T-helper 1 cell (primary cell): ENCODE data around the gene RASSF5.
"Not testable (repeated sequence)": the region's sequence is repeated elsewhere in the genome, so short reads cannot be mapped to it uniquely, and the experiment has no call there.

ENCODE experiments used
- DNase-seq, 5 donors: peaks; one replicate each; pipeline ENCODE4 v3.0.0-alpha.2; 2012 to 2020

RASSF5 gene

DNA sequence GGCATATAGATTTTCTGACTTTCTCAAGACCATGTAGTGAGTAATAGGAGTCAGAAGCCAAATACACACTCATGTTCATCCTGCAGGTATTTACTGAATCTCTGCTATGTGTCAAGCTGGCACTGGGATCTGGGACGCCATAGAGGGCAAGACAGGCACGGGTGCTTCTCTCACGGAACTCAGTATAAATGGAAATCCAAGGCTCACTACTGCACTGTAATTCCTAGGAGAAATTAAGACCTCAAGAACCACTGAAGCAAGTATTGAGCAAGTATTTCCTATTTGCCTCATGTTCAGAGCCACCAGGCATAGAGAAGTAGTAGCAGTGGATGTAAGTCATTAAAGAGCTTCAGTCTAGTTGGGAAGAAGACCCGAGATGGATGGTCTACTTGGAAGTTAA is 66.0 kb downstream of the RASSF5 start:
- DNase-seq = no peak

DNA sequence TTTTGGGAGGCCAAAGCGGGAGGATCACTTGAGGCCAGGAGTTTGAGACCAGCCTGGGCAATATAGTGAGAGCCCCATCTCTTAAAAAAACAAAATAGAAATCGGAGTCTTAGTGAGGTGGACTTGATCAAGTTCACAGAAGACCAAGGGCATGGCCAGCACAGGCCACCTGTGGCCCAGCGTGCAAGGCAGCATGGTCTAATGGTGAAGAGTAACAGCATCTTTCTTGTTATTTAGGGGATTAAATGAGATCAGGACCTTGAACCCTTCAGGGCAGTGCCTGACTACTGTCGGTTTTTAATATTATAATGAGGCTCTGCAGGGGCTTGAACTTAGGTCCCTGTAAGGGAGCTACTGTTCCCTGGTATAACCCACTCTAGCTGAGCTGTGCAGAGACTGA is 66.4 kb downstream of the RASSF5 start:
- no peak for DNase-seq

DNA sequence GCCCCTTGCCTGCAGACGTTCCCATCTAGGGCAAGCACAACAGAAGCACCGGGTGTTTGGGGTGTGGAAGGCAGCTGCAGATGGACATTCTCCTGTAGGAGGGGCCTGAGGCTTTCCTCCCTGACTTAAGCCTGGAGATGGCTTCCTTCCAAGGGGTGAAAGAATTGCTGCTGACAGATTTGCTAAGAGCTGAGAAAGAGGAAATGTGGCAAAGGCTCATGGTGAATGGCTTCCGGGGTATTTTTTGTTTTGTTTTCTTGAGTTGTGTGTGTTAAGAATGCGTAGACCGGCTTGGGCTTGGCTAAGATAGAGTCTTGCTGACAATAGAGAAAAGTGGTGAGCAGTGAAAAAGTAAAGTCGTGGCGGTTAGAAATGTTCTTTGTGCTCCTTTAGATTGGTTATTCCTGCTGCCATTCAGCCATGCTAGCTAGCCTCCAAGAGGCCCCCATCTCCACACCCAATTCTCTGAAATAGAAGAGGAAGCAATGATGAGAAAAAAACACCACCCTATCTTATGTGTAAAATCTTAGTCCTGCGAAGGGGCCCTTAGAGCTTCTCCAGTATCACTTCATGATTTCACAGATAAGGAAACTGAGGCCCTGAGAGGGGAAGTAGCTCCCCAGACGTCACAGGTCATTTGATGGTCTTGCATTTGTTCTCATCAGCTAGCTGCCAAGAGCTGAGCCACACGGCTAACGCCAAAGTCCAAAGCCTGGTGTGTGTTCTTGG is 68.0 kb downstream of the RASSF5 start:
- peak in 2 of 5 donors; percentile 43 to 92 for DNase-seq

DNA sequence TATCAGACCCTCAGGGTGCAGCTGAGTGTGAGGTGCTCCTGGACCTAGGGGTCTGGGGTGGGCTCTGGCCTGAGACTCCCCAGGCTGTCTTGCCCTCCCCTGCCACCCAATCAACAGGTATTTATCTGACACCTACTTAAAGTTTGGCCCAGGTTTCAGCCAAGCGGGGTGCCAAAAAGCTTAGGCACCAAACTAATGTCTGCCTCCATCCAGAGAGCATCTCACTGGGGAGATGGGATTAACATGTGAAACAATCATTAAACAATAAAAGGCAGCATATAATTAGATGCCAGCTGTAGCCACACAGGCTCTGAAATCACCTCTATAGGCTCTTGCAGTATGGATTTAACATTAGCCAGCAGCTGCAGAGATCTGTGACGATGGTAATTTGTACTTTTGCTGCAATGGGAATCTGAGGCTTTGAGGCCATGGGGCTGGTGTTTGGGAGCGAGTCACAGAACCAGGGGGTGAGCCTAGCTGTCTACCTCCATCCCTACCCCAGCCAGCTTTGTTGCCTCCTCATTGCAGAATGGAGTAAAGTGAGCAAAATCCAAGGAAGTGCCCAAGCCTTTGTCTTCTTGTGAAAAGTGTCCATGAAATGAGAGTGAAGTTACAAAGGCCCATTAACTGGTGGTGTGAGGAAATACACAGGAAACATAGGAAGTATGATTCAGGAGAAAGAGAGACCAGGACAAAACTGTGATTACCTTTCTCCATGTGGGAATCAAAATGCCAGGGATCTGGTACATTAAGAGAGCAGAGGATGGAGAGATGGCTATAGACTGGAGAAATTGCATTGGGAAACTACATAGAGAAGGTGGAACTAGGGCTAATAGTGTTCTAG is 68.8 kb downstream of the RASSF5 start:
- no peak for DNase-seq

DNA sequence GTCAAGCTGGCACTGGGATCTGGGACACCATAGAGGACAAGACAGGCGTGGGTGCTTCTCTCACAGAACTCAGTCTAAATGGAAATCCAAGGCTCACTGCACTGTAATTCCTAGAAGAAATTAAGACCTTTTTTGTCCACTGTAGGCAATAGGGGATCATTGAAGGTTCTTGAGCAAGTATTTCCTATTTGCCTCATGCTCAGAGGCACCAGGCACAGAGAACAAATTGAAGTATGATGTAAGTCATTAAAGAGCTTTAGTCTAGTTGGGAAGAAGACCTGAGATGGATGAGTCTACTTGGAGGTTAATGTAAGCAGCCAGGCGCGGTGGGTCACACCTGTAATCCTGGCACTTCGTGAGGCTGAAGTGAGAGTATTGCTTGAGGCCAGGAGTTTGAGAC is 70.3 kb downstream of the RASSF5 start:
- no peak for DNase-seq

DNA sequence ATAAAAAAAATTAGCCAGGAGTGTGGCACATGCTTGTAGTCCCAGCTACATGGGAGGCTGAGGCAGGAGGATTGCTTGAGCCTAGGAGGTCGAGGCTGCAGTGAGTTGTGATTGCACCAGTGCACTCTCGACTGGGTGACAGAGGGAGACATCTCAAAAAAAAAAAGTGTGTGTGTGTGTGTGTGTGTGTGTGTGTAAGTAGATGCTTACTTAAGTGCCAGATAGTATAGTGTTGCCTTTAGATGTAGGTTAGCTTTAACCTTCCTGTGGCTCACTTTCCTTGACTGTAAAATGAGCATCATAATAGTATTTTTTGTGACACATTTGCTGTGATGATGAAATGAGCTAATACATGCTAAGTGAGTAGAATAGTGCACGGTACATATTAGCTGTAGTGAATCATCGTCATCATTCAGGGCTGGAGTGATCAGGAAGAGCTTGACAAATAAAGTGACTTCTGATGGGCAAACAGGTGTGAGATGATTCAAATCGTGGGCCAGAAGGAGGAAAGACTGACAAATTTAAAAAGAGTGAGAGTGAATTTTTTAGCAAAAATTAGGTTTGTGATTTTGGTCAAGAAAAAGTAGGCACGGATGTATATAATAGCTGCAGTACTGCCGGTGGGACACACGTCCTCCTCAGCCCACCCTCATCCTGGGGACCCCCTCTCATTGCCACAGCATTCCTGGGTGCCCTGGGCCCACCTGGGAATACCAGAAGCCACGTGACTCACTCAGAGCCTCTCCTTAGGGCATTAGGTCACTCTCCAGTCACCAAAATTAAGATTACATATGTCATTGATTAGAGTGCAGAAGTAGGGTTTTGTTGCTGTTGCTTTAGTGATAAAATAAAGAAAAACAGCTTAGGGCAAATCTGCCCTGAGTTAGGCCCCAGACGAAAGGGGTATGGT is 71.0 kb downstream of the RASSF5 start:
- DNase-seq = peak in 1 of 5 donors; percentile 86

DNA sequence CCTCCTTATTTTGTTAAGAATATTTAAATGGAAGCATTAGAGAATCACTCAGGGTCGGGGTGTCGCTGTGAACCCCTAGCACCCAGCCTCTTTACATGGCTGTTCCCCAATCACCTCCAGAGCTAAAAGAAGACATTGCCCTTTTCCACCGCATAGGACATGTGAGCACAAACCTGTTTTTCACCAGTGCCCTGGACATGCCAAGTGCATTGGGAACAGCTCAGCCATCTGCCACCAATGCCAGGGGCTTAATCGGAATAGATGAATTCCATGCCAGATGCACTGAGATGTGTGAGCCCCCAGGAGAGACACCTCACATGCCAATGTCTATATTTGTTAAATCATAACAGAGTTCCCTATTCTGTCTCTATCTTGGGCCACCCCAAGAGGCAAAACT is 71.6 kb downstream of the RASSF5 start:
- DNase-seq = no peak

DNA sequence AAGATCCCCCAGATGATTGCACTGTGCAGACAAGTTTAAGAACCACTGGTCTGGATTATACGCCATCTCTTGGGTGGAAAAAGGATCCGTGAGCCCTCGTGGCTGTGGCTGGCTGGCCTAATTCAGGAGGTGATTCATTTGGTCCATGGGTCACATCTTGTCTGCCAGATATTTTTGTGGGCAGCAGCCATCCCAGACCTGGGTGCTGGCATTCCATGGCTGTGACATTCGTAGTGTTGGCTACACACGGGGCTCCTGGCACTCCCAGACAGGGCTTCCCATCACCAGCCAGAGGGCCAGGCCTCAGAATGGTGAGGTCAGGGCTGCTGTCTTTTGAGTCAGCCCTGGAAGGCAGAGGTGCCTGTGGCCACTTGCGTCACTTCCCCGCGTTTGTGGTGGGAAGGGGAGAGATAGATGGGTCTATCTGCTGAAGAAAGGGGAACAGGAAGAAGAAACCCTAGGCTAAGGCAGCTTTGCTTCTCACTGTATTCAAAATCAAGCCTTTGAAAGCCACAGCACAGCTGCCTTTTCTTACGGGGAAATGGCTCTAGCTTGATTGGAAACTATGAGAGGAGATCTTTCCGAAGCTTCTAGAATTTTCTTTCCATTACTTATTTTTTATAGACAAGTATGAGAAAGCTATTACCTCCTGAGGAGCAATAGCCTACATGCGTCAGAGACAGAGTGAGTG is 72.6 kb downstream of the RASSF5 start:
- peak; percentile 66 to 96 (median 74) for DNase-seq

DNA sequence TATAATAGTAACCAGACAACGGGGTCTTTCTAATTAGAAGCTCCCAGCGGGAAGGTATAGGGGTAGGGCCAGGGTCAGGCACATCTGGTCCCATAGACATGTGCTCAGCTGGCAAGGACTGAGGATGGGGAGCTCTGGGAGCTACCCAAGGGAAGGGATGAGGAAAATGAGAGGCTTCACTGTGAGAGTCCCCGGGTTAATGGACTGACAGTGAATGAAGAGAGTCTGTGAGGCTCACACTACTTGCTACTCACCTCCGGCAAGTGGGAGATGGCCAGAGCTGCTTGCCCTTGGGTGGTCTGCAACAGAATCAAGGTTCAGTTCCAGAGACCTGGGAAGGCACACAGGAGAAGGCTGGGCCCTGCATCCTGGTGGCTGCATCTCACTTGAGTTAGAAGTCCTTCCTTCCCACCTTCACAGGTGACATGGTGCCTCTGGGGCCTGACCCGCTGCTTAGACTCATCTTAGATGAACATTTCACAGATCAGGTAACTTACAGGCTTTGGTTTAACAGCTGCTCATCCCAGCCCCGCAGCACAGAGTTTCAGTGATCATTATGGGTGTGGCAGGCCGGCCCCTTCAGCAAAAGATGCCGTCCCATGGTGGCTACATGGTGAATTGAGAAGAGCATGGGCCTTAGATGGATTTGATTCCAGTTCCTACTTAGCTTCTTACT is 73.2 kb downstream of the RASSF5 start:
- DNase-seq = no peak

DNA sequence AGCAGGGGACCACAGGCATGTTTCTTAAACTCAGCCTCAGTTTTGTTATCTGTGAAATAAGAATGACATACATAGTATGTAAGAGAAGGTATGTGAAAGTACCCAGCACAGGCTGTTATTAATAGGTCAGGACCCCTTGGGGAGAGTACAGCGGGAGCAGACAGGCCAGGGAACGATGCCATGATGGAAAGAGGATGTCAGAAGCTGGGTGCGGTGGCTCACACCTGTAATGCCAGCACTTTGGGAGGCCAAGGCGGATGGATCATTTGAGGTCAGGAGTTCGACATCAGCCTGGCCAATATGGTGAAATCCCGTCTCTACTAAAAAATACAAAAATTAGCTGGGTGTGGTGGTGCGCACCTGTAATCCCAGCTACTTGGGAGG is 73.8 kb downstream of the RASSF5 start:
- DNase-seq = not testable (repeated sequence)

DNA sequence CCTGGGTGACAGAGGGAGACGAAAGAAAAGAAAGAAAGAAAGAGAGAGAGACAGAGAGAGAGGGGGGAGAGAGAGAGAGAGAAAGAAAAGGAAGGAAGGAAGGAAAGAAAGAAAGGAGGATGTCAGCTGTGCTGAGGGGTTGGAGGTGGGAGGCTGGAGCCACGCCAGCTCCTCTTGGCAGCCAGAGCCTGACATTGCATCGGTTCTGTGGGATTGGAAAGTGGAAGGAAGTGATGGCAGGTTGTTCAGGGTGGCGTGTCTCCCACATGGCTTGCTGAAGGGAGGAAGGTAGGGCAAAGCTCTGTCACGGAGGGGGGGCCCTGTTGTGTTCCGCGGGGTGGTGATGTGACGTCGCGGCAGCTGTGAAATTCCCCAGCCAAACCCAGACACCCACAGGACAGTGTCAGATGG is 74.2 kb downstream of the RASSF5 start:
- peak; percentile 51 to 73 (median 62) for DNase-seq

DNA sequence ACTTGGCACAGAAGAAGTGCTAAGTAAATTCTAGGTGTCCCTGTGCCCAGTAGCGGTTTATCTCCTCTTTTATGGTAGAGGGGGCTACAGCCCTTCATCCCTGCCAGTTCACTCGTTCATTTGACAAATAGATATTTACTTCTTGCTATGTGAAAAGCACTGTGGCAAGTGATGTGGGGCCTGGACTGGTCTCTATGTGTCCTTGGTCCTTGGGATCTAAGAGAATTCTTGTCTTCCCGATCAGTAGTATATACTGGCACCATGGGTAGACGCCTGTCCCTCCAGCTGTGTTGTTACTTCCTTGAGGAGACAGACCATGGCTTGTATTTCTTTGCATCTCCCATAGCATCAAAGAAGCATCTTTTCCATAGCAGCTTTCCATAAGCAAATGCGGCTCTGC is 75.2 kb downstream of the RASSF5 start:
- no peak for DNase-seq

DNA sequence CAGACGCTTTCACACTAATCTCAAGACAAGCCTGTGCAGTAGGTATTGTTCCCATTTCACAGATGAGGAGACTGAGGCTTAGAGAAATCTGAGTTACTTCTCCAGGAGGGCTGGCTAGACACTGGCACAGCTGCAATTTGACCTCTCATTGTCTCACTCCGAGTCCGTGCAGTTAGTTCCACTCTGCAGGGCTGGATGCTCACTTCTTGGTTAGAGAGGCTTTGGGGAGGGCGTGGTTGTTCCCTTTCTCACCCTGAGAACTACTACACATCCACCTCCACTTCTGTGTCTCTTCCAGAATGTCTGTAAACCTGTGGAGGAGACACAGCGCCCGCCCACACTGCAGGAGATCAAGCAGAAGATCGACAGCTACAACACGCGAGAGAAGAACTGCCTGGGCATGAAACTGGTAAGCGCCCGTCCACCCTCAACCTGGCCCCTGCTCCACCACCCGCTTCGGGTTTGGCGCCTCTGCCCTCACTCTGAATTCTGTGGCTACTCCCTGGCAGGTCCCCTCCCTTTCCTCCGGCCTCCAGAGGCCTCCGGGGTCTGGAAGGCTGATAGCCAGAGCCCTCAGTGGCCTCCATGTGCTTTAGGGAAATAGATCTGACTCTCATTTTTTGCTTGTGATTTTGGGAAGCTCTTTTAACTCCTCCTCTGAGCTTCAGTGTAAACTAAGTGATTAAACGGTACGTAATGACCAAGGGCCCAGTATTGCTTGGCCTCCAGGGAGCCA is 75.8 kb downstream of the RASSF5 start:
- DNase-seq = peak in 1 of 5 donors; percentile 33

DNA sequence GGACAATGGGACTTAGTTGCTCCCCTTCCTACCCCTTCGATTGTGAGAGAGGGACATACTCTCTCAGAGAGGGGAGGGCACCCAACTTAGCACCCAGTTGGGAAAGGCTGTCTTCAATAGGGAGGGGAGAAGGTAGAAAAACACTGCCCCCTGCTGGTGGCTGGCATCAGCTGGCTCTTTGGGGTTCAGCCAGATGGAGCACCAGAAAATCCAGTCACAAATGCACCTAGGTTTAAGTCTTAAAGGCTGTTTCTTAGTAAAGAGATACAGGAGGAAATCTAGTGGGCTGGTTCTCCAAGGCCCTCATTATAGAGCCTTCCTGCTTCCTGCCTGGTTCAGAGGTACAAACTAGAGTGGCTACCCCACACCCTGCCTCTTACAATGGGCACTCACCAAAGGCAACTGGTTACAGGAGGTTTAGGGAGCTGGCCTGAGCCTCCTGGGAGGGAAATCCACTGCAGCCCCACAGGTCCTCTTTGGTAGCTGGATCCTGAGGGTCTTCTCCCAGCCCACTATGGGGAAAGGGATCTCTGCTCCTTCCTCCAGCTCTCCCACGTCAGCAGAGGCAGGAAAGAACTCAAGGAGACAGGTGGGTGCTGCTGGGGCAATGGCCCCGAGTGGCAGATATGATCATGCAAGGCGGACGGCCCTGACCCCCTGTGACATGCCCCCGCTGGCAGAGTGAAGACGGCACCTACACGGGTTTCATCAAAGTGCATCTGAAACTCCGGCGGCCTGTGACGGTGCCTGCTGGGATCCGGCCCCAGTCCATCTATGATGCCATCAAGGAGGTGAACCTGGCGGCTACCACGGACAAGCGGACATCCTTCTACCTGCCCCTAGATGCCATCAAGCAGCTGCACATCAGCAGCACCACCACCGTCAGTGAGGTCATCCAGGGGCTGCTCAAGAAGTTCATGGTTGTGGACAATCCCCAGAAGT is 76.6 kb downstream of the RASSF5 start:
- peak; percentile 62 to 86 (median 79) for DNase-seq

DNA sequence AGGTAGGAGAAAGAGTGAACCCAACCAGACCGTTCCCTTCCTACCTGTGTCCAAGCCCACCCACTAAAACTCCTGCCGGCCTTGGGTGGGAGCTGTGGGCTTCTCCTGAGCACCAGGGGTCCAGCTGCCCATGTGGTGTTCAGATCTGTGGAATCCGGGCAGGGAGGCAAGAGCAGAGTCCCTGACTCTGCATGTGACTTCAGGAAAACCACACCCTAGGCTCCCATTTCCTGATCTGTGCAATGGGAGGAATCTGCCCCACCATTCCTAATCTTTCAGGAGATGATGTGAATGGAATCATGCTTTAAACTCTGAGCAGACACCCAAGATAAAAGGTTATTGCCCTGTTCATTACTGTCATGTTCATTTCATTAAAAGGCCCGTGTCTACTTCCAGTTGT is 77.4 kb downstream of the RASSF5 start:
- no peak for DNase-seq

DNA sequence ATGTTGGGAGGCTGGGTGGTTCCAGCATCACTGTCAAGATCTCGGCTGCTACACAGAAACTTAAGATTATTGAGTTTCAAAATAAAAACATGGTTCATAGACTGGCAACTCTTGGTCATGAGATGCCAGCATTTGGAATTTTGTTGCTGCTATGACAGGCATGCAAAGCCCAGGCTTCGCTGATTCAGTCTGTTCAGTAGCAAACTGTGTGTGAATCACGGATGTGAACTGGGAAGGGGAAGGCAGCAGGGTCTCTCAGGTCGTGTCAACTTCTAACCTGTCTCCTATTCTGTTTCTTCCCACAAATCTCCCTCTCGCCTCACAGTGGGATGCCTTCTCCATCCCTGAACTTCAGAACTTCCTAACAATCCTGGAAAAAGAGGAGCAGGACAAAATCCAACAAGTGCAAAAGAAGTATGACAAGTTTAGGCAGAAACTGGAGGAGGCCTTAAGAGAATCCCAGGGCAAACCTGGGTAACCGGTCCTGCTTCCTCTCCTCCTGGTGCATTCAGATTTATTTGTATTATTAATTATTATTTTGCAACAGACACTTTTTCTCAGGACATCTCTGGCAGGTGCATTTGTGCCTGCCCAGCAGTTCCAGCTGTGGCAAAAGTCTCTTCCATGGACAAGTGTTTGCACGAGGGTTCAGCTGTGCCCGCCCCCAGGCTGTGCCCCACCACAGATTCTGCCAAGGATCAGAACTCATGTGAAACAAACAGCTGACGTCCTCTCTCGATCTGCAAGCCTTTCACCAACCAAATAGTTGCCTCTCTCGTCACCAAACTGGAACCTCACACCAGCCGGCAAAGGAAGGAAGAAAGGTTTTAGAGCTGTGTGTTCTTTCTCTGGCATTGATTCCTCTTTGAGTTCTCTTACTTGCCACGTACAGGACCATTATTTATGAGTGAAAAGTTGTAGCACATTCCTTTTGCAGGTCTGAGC is 79.4 kb downstream of the RASSF5 start:
- DNase-seq = no peak

DNA sequence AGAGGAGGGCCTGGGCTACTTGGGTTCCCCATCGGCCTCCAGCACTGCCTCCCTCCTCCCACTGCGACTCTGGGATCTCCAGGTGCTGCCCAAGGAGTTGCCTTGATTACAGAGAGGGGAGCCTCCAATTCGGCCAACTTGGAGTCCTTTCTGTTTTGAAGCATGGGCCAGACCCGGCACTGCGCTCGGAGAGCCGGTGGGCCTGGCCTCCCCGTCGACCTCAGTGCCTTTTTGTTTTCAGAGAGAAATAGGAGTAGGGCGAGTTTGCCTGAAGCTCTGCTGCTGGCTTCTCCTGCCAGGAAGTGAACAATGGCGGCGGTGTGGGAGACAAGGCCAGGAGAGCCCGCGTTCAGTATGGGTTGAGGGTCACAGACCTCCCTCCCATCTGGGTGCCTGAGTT is 80.6 kb downstream of the RASSF5 start:
- DNase-seq = no peak

DNA sequence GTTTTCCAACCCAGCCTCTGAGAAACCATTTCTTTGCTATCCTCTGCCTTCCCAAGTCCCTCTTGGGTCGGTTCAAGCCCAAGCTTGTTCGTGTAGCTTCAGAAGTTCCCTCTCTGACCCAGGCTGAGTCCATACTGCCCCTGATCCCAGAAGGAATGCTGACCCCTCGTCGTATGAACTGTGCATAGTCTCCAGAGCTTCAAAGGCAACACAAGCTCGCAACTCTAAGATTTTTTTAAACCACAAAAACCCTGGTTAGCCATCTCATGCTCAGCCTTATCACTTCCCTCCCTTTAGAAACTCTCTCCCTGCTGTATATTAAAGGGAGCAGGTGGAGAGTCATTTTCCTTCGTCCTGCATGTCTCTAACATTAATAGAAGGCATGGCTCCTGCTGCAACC is 81.2 kb downstream of the RASSF5 start:
- no peak for DNase-seq

DNA sequence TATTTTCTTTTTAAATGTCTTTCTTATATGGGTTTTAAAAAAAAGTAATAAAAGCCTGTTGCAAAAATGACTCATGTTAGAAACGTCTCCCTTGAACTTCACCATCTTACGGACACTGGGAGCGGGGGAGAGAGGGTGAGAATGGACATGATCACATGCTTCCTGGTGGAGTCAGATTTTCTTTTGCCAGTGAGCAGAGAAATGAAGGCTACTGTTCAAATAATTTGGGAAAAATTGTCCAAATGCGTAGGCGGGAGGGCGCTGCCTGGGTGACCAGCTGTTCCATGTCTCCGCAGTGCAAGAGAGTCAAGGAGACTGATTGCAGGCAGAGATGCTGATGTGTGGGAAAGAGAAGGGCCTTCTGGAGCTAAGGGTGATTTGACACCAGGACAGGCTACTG is 81.9 kb downstream of the RASSF5 start:
- no peak for DNase-seq
